ENCODE measurements around the gene DMRTA1.
"Not testable (repeated sequence)": the region's sequence is repeated elsewhere in the genome, so short reads cannot be mapped to it uniquely, and the experiment has no call there.

DMRTA1 gene

DNA sequence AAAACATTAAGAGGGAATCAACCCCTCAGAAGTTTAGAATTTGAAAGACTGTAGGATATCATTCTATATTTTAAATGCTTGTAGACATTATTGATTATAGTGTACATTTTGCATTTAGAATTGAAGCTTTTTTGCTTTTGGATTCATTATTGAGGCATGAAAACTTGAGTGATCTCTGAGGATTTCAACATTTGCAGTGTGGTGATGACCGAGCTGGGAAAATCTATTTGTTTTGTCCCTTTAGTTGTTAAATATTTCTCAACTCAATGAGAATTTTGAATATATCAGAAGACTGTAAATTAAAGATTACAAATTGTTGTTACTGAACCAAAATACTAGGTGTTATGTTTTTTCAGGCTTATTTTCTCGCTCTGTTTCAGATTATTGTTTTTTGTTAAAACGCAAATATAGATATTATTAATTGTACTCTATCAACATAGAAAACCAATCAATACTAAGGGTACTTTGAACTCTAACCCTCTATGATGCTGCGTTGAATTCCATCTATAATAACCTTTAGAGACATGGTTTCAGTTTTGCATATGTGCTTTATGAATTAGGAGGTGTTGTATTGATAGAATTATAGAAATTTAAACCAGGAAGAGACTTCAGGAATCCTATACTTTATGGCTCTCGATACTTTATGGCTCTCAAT, 19.3 kb upstream of the DMRTA1 start:
- no peak for ATAC-seq
- TF ChIP-seq ZNF70 (CRISPR knock-in tag; IDR thresholded peaks at IDR 0.05) (no peak), CSDC2 (CRISPR knock-in tag; IDR thresholded peaks at IDR 0.05) (no peak), POU6F1 (CRISPR knock-in tag; IDR thresholded peaks at IDR 0.05; ENCODE audit: borderline replicate concordance, low read depth) (no peak), ZFP30 (CRISPR knock-in tag; IDR thresholded peaks at IDR 0.05) (no peak)

DNA sequence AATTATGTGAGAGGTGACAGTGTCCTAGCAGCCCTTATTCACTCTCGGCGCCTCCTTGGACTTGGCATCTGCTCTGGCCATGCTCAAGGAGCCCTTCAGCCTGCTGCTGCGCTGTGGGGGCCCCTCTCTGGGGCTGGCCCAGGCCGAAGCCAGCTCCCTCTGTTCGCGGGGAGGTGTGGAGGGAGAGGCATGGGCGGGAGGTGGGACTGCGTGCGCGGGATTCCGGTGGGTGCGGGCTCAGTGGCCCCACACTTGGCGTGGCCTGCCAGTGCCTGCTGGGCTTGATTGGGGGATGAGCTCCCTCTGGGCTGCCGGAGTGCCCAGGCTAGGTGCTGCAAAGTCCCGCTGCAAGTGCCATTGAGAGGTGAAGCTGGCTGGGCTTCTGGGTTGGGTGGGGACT, 12.9 kb upstream of the DMRTA1 start:
- TF ChIP-seq OSR1 (CRISPR knock-in tag; IDR thresholded peaks at IDR 0.05) (no peak), TSHZ2 (CRISPR knock-in tag; IDR thresholded peaks at IDR 0.05) (no peak), CSDC2 (CRISPR knock-in tag; IDR thresholded peaks at IDR 0.05) (no peak), TCF4 (CRISPR knock-in tag; IDR thresholded peaks at IDR 0.05; ENCODE audit: borderline replicate concordance) (no peak), BACH2 (CRISPR knock-in tag; IDR thresholded peaks at IDR 0.05; ENCODE audit: borderline replicate concordance) (no peak), ZNF8 (CRISPR knock-in tag; IDR thresholded peaks at IDR 0.05) (no peak)
- ATAC-seq = no peak

GRCh38 chr9:22435252-22435651, 11.4 kb upstream of the DMRTA1 start:
- ATAC-seq = not testable (repeated sequence)

GRCh38 chr9:22437461-22438067, 9.1 kb upstream of the DMRTA1 start:
- not testable (repeated sequence) for ATAC-seq

GRCh38 chr9:22440841-22441240, 5.8 kb upstream of the DMRTA1 start:
- ATAC-seq = no peak
- TF ChIP-seq ZNF8 (CRISPR knock-in tag; IDR thresholded peaks at IDR 0.05) = no peak
- TF ChIP-seq ZNF70 (CRISPR knock-in tag; IDR thresholded peaks at IDR 0.05) = no peak
- TF ChIP-seq BACH2 (CRISPR knock-in tag; IDR thresholded peaks at IDR 0.05; ENCODE audit: borderline replicate concordance) = no peak
- TF ChIP-seq RARB (CRISPR knock-in tag; IDR thresholded peaks at IDR 0.05) = no peak
- no peak for TF ChIP-seq CSRNP3 (CRISPR knock-in tag; IDR thresholded peaks at IDR 0.05)
- TF ChIP-seq, protein P1, sequence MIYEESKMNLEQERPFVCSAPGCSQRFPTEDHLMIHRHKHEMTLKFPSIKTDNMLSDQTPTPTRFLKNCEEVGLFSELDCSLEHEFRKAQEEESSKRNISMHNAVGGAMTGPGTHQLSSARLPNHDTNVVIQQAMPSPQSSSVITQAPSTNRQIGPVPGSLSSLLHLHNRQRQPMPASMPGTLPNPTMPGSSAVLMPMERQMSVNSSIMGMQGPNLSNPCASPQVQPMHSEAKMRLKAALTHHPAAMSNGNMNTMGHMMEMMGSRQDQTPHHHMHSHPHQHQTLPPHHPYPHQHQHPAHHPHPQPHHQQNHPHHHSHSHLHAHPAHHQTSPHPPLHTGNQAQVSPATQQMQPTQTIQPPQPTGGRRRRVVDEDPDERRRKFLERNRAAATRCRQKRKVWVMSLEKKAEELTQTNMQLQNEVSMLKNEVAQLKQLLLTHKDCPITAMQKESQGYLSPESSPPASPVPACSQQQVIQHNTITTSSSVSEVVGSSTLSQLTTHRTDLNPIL (CRISPR knock-in tag; IDR thresholded peaks at IDR 0.05; ENCODE audit: low read depth) = no peak
- TF ChIP-seq SNAI2 (CRISPR knock-in tag; IDR thresholded peaks at IDR 0.05) = no peak
- TF ChIP-seq ISL1 (CRISPR knock-in tag; IDR thresholded peaks at IDR 0.05) = no peak
- TF ChIP-seq OSR1 (CRISPR knock-in tag; IDR thresholded peaks at IDR 0.05) = no peak

DNA sequence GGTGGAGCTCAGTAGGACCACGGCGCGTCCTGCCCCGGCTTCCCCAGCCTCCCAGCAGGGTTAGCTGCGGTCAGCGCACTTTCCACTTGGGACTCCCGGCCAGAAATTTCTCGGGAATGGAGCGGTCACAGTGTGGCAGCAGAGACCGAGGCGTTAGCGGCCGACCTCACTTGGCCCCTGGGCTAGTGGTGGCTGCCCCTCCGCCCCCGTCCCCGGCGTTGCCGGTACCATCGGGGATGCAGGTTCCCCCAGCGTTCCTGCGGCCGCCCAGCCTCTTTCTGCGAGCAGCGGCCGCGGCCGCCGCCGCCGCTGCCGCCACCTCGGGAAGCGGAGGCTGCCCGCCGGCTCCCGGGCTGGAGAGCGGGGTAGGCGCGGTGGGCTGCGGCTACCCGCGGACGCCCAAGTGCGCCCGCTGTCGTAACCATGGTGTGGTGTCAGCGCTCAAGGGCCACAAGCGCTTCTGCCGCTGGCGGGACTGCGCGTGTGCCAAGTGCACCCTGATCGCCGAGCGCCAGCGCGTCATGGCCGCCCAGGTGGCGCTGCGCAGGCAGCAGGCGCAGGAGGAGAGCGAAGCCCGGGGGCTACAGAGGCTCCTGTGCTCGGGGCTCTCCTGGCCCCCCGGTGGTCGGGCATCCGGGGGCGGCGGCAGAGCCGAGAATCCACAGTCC, 460 bp downstream of the DMRTA1 start:
- ATAC-seq = peak; percentile 89
- TF ChIP-seq, protein P1 (CRISPR knock-in tag; IDR thresholded peaks at IDR 0.05; ENCODE audit: low read depth) = no peak
- TF ChIP-seq SNAI2 (CRISPR knock-in tag; IDR thresholded peaks at IDR 0.05) (no peak), PPARA (CRISPR knock-in tag; IDR thresholded peaks at IDR 0.05; ENCODE audit: borderline replicate concordance) (no peak), TSHZ2 (CRISPR knock-in tag; IDR thresholded peaks at IDR 0.05) (no peak), ZC3H10 (CRISPR knock-in tag; IDR thresholded peaks at IDR 0.05) (no peak), CSRNP3 (CRISPR knock-in tag; IDR thresholded peaks at IDR 0.05) (no peak), GLIS3 (CRISPR knock-in tag; IDR thresholded peaks at IDR 0.05) (no peak), ISL1 (CRISPR knock-in tag; IDR thresholded peaks at IDR 0.05) (no peak)
